ENCODE results near the gene OTOG.

The OTOG gene

DNA sequence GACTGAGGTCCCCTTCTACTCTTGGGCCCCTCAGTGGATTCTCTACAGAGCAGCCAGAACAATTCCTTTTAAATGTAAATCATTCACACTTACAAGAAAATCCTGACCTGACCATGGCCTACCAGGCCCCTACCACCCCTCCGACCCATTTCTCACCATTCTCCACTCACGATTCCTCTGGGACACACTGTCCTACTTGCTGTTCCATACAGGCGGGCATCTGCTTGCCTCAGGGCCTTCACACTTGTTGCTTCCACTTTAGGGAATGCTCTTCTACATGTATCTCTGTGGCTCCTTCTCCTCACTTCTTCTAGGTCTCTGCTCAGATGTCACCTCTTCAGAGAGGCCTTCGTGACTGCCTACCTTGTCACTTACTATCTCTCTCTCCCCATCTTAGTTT, 6.3 kb upstream of the OTOG start:
- no peak overlapping the region for H3K4me3 ChIP-seq (ENCODE audit: low read depth, low read length)
- DNase-seq (ENCODE audit: low read depth): no peak
- no peak for TF ChIP-seq POLR2A (IDR thresholded peaks at IDR 0.05; ENCODE audit: extremely low read depth, insufficient read length)
- TF ChIP-seq MYC (IDR thresholded peaks at IDR 0.05; ENCODE audit: low read depth, low read length): no peak
- TF ChIP-seq, protein P1, sequence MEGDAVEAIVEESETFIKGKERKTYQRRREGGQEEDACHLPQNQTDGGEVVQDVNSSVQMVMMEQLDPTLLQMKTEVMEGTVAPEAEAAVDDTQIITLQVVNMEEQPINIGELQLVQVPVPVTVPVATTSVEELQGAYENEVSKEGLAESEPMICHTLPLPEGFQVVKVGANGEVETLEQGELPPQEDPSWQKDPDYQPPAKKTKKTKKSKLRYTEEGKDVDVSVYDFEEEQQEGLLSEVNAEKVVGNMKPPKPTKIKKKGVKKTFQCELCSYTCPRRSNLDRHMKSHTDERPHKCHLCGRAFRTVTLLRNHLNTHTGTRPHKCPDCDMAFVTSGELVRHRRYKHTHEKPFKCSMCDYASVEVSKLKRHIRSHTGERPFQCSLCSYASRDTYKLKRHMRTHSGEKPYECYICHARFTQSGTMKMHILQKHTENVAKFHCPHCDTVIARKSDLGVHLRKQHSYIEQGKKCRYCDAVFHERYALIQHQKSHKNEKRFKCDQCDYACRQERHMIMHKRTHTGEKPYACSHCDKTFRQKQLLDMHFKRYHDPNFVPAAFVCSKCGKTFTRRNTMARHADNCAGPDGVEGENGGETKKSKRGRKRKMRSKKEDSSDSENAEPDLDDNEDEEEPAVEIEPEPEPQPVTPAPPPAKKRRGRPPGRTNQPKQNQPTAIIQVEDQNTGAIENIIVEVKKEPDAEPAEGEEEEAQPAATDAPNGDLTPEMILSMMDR (IDR thresholded peaks at IDR 0.05; ENCODE audit: low read depth, low read length): no peak
- TF ChIP-seq, protein P2, sequence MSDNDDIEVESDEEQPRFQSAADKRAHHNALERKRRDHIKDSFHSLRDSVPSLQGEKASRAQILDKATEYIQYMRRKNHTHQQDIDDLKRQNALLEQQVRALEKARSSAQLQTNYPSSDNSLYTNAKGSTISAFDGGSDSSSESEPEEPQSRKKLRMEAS (IDR thresholded peaks at IDR 0.05; ENCODE audit: low read depth, low read length): no peak

DNA sequence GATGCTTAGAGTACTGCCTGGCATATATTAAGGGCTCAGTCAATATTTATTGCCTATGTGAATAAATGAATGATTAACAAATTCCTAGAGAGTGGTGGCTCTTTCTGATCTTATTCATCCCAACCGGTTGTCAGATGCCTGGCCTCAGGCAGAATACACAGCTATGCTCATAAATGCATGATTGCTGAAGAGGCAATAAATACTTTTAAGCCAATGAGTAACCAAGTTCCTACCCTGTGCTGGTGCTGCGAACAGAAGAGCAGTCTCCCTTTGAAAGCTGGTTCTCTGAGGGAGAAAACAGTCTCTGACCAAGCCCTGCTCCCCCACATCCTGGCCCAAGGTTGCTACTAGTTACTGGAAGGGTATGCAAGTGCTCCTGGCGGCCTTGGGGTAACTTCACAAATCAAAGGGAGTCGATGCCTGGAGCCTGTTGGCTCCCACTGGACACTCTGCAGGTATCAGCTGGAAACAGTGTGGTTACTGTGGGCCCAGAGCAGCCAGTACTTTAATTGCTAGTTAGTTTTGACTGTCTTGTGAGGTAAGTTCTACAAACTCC, 5.7 kb upstream of the OTOG start:
- no peak for TF ChIP-seq POLR2A (IDR thresholded peaks at IDR 0.05; ENCODE audit: extremely low read depth, insufficient read length)
- no peak for DNase-seq (ENCODE audit: low read depth)

DNA sequence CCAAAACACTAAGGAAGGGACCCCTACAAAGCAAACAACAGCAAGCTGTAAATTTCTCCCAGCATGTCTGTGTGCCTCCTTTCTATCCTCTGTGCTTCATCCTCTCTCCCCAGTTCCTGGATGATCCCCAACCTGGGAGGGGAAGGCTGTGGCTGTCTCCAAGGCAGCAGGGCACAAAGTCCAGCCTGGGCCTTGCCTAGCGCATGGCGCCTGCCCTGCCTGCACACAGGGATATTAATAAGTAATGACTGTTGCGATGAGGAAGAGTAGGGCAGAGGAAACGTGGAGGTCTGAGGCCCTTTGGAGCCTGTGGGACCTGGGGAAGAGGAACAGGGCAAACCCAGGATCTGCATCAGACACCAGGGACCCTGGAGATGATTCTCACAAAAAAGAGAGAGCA, 4.8 kb upstream of the OTOG start:
- TF ChIP-seq, protein P1 (IDR thresholded peaks at IDR 0.05; ENCODE audit: low read depth, low read length): no peak
- TF ChIP-seq POLR2A (IDR thresholded peaks at IDR 0.05; ENCODE audit: extremely low read depth, insufficient read length) (no peak), MYC (IDR thresholded peaks at IDR 0.05; ENCODE audit: low read depth, low read length) (no peak)
- TF ChIP-seq, protein P2 (IDR thresholded peaks at IDR 0.05; ENCODE audit: low read depth, low read length): no peak
- no peak overlapping the region for H3K4me3 ChIP-seq (ENCODE audit: low read depth, low read length)
- DNase-seq (ENCODE audit: low read depth): no peak

More for the DNA sequence above, 5.7 kb upstream of the OTOG start:
- no peak overlapping the region for H3K4me3 ChIP-seq (ENCODE audit: low read depth, low read length)

DNA sequence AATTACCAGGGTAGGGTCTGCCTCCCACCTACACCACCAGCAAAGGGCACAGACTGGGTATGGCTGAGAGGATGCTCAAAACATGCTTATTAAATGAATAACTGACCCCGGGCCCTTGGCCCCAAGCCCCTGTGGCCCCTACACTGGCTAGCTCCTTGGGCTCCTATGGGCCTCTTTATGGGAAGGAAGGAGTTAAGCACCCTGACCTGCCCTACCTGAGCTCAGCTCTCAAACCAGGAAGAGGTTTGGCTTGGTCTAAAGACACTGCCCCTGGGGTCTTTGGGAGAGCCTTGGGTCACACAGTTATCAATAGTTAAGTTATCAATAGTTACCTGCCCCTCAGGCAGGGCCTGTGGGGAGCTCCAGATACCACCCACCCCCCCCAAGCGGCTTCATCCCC, 4.0 kb upstream of the OTOG start:
- H3K4me3 ChIP-seq (ENCODE audit: low read depth, low read length): no peak overlapping the region
- no peak for DNase-seq (ENCODE audit: low read depth)
- no peak for TF ChIP-seq MYC (IDR thresholded peaks at IDR 0.05; ENCODE audit: low read depth, low read length)

DNA sequence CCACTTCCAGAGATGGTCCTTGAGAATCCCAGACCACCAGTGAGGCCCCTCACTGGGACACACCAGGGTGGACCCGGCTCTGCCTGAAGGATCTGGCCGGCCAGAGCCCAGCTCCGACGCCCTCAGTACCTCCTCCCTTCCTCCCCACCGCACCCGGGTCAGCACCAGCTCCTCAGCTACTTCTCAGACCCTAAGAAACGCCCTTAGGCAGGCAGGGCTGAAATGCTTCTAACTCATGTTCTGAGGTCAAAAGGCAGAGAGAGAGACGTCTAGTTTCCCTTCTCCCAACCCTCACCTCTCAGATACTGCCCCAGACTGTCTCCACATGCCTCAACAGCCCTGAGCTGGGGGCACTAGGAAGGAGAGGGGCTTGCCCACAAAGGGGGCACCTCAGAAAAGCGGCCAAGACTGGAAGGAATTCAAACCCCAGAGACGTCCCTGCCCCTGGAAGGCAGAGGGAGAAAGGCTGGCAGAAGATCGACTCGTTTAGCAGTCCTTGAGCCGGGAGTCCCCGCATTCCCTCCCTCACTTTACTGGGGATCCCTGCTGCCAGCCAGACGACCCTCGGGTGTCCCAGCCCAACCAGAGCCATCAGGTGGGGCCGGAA, 3.4 kb upstream of the OTOG start:
- no peak for DNase-seq (ENCODE audit: low read depth)
- no peak overlapping the region for H3K4me3 ChIP-seq (ENCODE audit: low read depth, low read length)
- no peak for TF ChIP-seq MYC (IDR thresholded peaks at IDR 0.05; ENCODE audit: low read depth, low read length)
- TF ChIP-seq, protein P1 (IDR thresholded peaks at IDR 0.05; ENCODE audit: low read depth, low read length): no peak
- no peak for TF ChIP-seq POLR2A (IDR thresholded peaks at IDR 0.05; ENCODE audit: extremely low read depth, insufficient read length)
- TF ChIP-seq, protein P2 (IDR thresholded peaks at IDR 0.05; ENCODE audit: low read depth, low read length): no peak

DNA sequence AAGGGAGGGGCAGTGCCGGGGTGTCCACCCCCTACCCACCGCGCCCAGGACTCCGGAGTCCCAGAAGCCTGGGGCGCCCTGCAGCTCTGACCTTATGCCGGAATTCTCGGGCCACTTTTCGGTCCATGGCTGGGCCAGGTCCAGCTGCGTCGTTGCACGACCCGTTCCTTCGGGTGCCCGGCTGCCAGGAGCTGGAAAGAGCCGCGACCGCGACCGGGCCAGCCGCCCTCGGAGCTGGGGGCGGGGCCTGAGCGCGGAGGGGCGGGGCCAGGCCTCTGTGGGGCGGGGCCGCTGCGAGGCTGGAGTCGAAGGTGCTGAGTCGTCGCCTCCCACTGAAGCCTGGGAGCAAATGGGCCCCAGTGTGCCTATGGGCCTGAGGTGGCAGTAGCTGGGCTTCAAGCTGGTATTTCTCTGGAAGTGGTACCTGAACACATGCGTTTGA, 2.9 kb upstream of the OTOG start, which contains the start of gene USH1C:
TSS of gene USH1C (minus strand) at position 236 of the 442 bp plus-strand sequence. CDS start at position 127, 109 bp downstream.
- no peak within 1 kb of the TSS for H3K4me3 ChIP-seq (ENCODE audit: low read depth, low read length)
- no peak for DNase-seq (ENCODE audit: low read depth)
- TF ChIP-seq, protein P1 (IDR thresholded peaks at IDR 0.05; ENCODE audit: low read depth, low read length): no peak
- TF ChIP-seq MYC (IDR thresholded peaks at IDR 0.05; ENCODE audit: low read depth, low read length) (no peak), POLR2A (IDR thresholded peaks at IDR 0.05; ENCODE audit: extremely low read depth, insufficient read length) (no peak)
- TF ChIP-seq, protein P2 (IDR thresholded peaks at IDR 0.05; ENCODE audit: low read depth, low read length): no peak

DNA sequence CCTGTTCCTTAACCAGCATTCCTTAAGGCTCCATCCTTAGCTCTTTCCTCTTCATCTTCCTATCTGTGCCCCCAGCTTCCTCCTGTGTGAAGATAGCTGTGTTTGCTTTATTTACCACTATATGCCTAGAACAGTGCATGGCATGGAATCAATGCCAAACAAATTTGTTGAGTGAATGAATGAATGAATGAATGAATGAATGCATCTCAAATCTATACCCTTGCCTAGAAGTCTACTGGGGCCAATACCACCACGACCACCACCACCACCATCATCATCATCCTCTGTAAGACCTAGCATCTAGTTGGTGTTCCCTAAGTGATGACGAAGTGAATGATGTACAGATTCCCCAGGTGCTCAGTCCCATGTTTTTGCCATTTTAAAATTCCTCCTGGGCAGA, 819 bp upstream of the OTOG start:
- DNase-seq (ENCODE audit: low read depth): no peak
- no peak overlapping the region for H3K4me3 ChIP-seq (ENCODE audit: low read depth, low read length)
- TF ChIP-seq MYC (IDR thresholded peaks at IDR 0.05; ENCODE audit: low read depth, low read length): no peak
- no peak for TF ChIP-seq POLR2A (IDR thresholded peaks at IDR 0.05; ENCODE audit: extremely low read depth, insufficient read length)
- TF ChIP-seq, protein P2 (IDR thresholded peaks at IDR 0.05; ENCODE audit: low read depth, low read length): no peak
- TF ChIP-seq, protein P1 (IDR thresholded peaks at IDR 0.05; ENCODE audit: low read depth, low read length): no peak

Data from NB4 (cell line).